Neuronal stem cell (in vitro differentiated cells): ENCODE data around the gene DRAP1.

ENCODE experiments used
- DNase-seq: peaks from one replicate; pipeline ENCODE4 v3.0.0-alpha.2; 2013; ENCODE audit warnings: low spot score
- H2AFZ ChIP-seq: one replicate; pipeline ENCODE4 v1.6.1; 2013; ENCODE audit warnings: mild to moderate bottlenecking, low read length, inconsistent platforms
- H2AK5ac ChIP-seq: 2 replicates; pipeline ENCODE4 v1.6.1; 2013; ENCODE audit warnings: low read depth, mild to moderate bottlenecking, inconsistent platforms, low read length, moderate library complexity, mixed read lengths
- H2BK120ac ChIP-seq: 2 replicates; pipeline ENCODE4 v1.6.1; 2013; ENCODE audit warnings: low read depth, mild to moderate bottlenecking, inconsistent platforms, low read length, moderate library complexity, mixed read lengths
- H2BK12ac ChIP-seq: one replicate; pipeline ENCODE4 v1.6.1; 2013; ENCODE audit warnings: low read length, inconsistent platforms
- H2BK15ac ChIP-seq: 2 replicates; pipeline ENCODE4 v1.6.1; 2013; ENCODE audit warnings: mild to moderate bottlenecking, low read length, inconsistent platforms, mixed read lengths
- H2BK5ac ChIP-seq: one replicate; pipeline ENCODE4 v1.6.1; 2013; ENCODE audit warnings: inconsistent platforms, mild to moderate bottlenecking, low read length, moderate library complexity
- H3K14ac ChIP-seq: one replicate; pipeline ENCODE4 v1.6.1; 2013; ENCODE audit warnings: low read length, inconsistent platforms
- H3K18ac ChIP-seq: 2 replicates; pipeline ENCODE4 v1.6.1; 2013; ENCODE audit warnings: low read length, inconsistent platforms
- H3K23ac ChIP-seq: 2 replicates; pipeline ENCODE4 v1.6.1; 2013; ENCODE audit warnings: low read depth, mild to moderate bottlenecking, mixed read lengths, low read length, inconsistent platforms; ENCODE audit not compliant: poor library complexity
- H3K27ac ChIP-seq: replicated peaks from 3 replicates; pipeline ENCODE4 v1.5.1; 2013; ENCODE audit warnings: low read length, inconsistent platforms
- H3K27me3 ChIP-seq, 3 experiments: 2 replicates each; pipeline ENCODE4 v1.6.1; 2013; ENCODE audit warnings: low read length in 3 of 3, mild to moderate bottlenecking in 2 of 3, inconsistent platforms in 1 of 3, low read depth in 1 of 3, mixed read lengths in 1 of 3, moderate library complexity in 1 of 3; ENCODE audit not compliant: control insufficient read depth in 3 of 3, insufficient read depth in 3 of 3
- H3K36me3 ChIP-seq, 2 donors: replicated peaks in 1 of 2; 2 replicates each; pipeline ENCODE4 v1.6.1; 2013; ENCODE audit warnings: low read length in 2 of 2; ENCODE audit not compliant: control insufficient read depth in 2 of 2, insufficient read depth in 2 of 2
- H3K4ac ChIP-seq: 2 replicates; pipeline ENCODE4 v1.6.1; 2013; ENCODE audit warnings: inconsistent platforms, mild to moderate bottlenecking, low read length, moderate library complexity
- H3K4me1 ChIP-seq, 2 donors: 1 replicate in 1 of 2; 2 replicates in 1 of 2; pipeline ENCODE4 v1.6.1; 2013; ENCODE audit warnings: low read length in 2 of 2, low read depth in 1 of 2; ENCODE audit not compliant: control insufficient read depth in 2 of 2, insufficient read depth in 1 of 2
- H3K4me2 ChIP-seq: one replicate; pipeline ENCODE4 v1.6.1; 2013; ENCODE audit warnings: mild to moderate bottlenecking, low read length, inconsistent platforms; ENCODE audit not compliant: insufficient read depth, poor library complexity, severe bottlenecking
- H3K4me3 ChIP-seq, 2 donors: 2 replicates each; pipeline ENCODE4 v1.5.1; 2013; ENCODE audit warnings: low read length in 2 of 2, mild to moderate bottlenecking in 2 of 2, inconsistent platforms in 1 of 2, moderate library complexity in 1 of 2
- H3K79me1 ChIP-seq: one replicate; pipeline ENCODE4 v1.6.1; 2013; ENCODE audit warnings: low read depth, mild to moderate bottlenecking, inconsistent platforms, low read length, moderate library complexity
- H3K9ac ChIP-seq: one replicate; pipeline ENCODE4 v1.6.1; 2013; ENCODE audit warnings: mild to moderate bottlenecking, low read depth, low read length, inconsistent platforms; ENCODE audit not compliant: poor library complexity
- H3K9me3 ChIP-seq, 2 donors: replicated peaks in 1 of 2; 2 replicates each; pipeline versions ENCODE3 to v1.6.1; 2013; ENCODE audit warnings: low read length in 2 of 2, mild to moderate bottlenecking in 2 of 2, inconsistent platforms in 1 of 2, low read depth in 1 of 2, mixed read lengths in 1 of 2, moderate library complexity in 1 of 2; ENCODE audit not compliant: control insufficient read depth in 2 of 2, insufficient read depth in 1 of 2
- H4K8ac ChIP-seq: one replicate; pipeline ENCODE4 v1.6.1; 2013; ENCODE audit warnings: low read depth, mild to moderate bottlenecking, inconsistent platforms, low read length, moderate library complexity
- H4K91ac ChIP-seq: one replicate; pipeline ENCODE4 v1.6.1; 2013; ENCODE audit warnings: low read length, low read depth, mild to moderate bottlenecking, inconsistent platforms; ENCODE audit not compliant: poor library complexity
- WGBS, 2 donors: extraction: QIAGEN DNeasy Blood & Tissue Kit; methylation state at CpG; one replicate each; pipeline ENCODE4 v1.1.7; 2013; ENCODE audit warnings: missing lambda C conversion rate in 2 of 2, mixed read lengths in 1 of 2; ENCODE audit not compliant: insufficient read length in 2 of 2, insufficient replicate concordance in 1 of 2; ENCODE audit errors: extremely low coverage in 2 of 2; 5-methylcytosine and 5-hydroxymethylcytosine counted together

The DRAP1 gene

GRCh38 chr11:65962141-65962564 is 42.9 kb downstream of the DRAP1 start:
- Histone ChIP-seq H3K18ac (no peak overlapping the region), H2BK120ac (no peak overlapping the region), H2BK12ac (no peak overlapping the region), H4K91ac (no peak overlapping the region), H3K9ac (no peak overlapping the region), H3K27me3 (no peaks in the 10 kb centered on the region), H3K36me3 (peaks cover 28 to 41% of the 10 kb centered on the region in 2 donors), H3K4me2 (peak overlapping the region; percentile 52), H3K79me1 (peaks cover 13% of the 10 kb centered on the region), H3K4me3 (peak overlapping the region; percentile 53 to 99), H4K8ac (no peak overlapping the region), H2AK5ac (peak overlapping the region; percentile 95), H2BK15ac (no peak overlapping the region), H3K23ac (no peak overlapping the region), H3K4ac (no peak overlapping the region), H2BK5ac (peak overlapping the region; percentile 84), H3K9me3 (no peaks in the 10 kb centered on the region), H3K27ac (no peak overlapping the region), H3K14ac (no peak overlapping the region), H2AFZ (peak overlapping the region; percentile 40), H3K4me1 (peaks cover 5 to 9% of the 10 kb centered on the region in 2 donors)
- WGBS, 2 donors, result no CpG with 5 or more reads among the region's 13 CpGs
- no peak for DNase-seq

GRCh38 chr11:65964906-65965305 is 45.7 kb downstream of the DRAP1 start:
- H2BK15ac ChIP-seq, result no peak overlapping the region
- peaks cover 13% of the 10 kb centered on the region for H3K79me1 ChIP-seq
- H3K36me3 ChIP-seq, result peaks cover 42 to 63% of the 10 kb centered on the region in 2 donors
- H3K9me3 ChIP-seq, result no peaks in the 10 kb centered on the region
- no CpG with 5 or more reads among the region's 10 CpGs for WGBS, 2 donors
- H3K9ac ChIP-seq, result no peak overlapping the region
- no peak overlapping the region for H2AK5ac ChIP-seq
- H4K91ac ChIP-seq, result no peak overlapping the region
- H2BK5ac ChIP-seq, result no peak overlapping the region
- no peak overlapping the region for H3K18ac ChIP-seq
- no peak overlapping the region for H3K27ac ChIP-seq
- no peak overlapping the region for H3K4me2 ChIP-seq
- no peak overlapping the region for H3K4ac ChIP-seq
- H2BK120ac ChIP-seq, result no peak overlapping the region
- DNase-seq, result no peak
- H3K27me3 ChIP-seq, result no peaks in the 10 kb centered on the region
- no peak overlapping the region for H3K14ac ChIP-seq
- no peak overlapping the region for H2BK12ac ChIP-seq
- peaks cover 5 to 9% of the 10 kb centered on the region in 2 donors for H3K4me1 ChIP-seq
- H3K23ac ChIP-seq, result no peak overlapping the region
- no peak overlapping the region for H2AFZ ChIP-seq
- H4K8ac ChIP-seq, result no peak overlapping the region
- no peak overlapping the region for H3K4me3 ChIP-seq

- no peak overlapping the region for H3K9ac ChIP-seq
- no peaks in the 10 kb centered on the region for H3K27me3 ChIP-seq
- no peak overlapping the region for H4K8ac ChIP-seq
- no peak overlapping the region for H3K14ac ChIP-seq
- no CpG with 5 or more reads among the region's 36 CpGs for WGBS, 2 donors
- H3K18ac ChIP-seq, result no peak overlapping the region
- H3K23ac ChIP-seq, result no peak overlapping the region
- no peak overlapping the region for H2BK12ac ChIP-seq
- no peak overlapping the region for H2BK5ac ChIP-seq
- H2AFZ ChIP-seq, result no peak overlapping the region
- H3K27ac ChIP-seq, result no peak overlapping the region
- no peak overlapping the region for H2BK15ac ChIP-seq
- H3K9me3 ChIP-seq, result no peaks in the 10 kb centered on the region
- H2AK5ac ChIP-seq, result no peak overlapping the region
- peaks cover 45 to 70% of the 10 kb centered on the region in 2 donors for H3K36me3 ChIP-seq
- H3K79me1 ChIP-seq, result peaks cover 13% of the 10 kb centered on the region
- H3K4ac ChIP-seq, result no peak overlapping the region
- H2BK120ac ChIP-seq, result no peak overlapping the region
- DNase-seq, result no peak
- H3K4me3 ChIP-seq, result no peak overlapping the region
- H4K91ac ChIP-seq, result no peak overlapping the region
- H3K4me2 ChIP-seq, result no peak overlapping the region
- peaks cover 5 to 9% of the 10 kb centered on the region in 2 donors for H3K4me1 ChIP-seq
Measured at GRCh38 chr11:65965986-65966762, 46.9 kb downstream of the DRAP1 start.

GRCh38 chr11:65967329-65967934 is 48.2 kb downstream of the DRAP1 start:
- H2BK15ac ChIP-seq, result no peak overlapping the region
- DNase-seq, result no peak
- no peak overlapping the region for H2AK5ac ChIP-seq
- no peak overlapping the region for H3K4me2 ChIP-seq
- H2AFZ ChIP-seq, result no peak overlapping the region
- H4K8ac ChIP-seq, result no peak overlapping the region
- no peak overlapping the region for H3K4ac ChIP-seq
- no peaks in the 10 kb centered on the region for H3K9me3 ChIP-seq
- H3K27me3 ChIP-seq, result no peaks in the 10 kb centered on the region
- H3K18ac ChIP-seq, result no peak overlapping the region
- H3K14ac ChIP-seq, result no peak overlapping the region
- no peak overlapping the region for H3K4me3 ChIP-seq
- no peak overlapping the region for H3K23ac ChIP-seq
- peaks cover 46 to 80% of the 10 kb centered on the region in 2 donors for H3K36me3 ChIP-seq
- WGBS, 2 donors, result no CpG with 5 or more reads among the region's 30 CpGs
- H3K4me1 ChIP-seq, result peaks cover 3 to 6% of the 10 kb centered on the region in 2 donors
- no peak overlapping the region for H2BK120ac ChIP-seq
- no peak overlapping the region for H3K9ac ChIP-seq
- no peak overlapping the region for H2BK12ac ChIP-seq
- H2BK5ac ChIP-seq, result no peak overlapping the region
- H3K27ac ChIP-seq, result no peak overlapping the region
- H4K91ac ChIP-seq, result no peak overlapping the region
- H3K79me1 ChIP-seq, result peaks cover 11% of the 10 kb centered on the region
